Mesenchymal stem cell (in vitro differentiated cells and primary cell): ENCODE data around the gene TEAD4.
"Not testable (repeated sequence)": the region's sequence is repeated elsewhere in the genome, so short reads cannot be mapped to it uniquely, and the experiment has no call there.

ENCODE experiments used
- DNase-seq: peaks from one replicate; pipeline ENCODE4 v3.0.0-alpha.2; 2013
- H2AFZ ChIP-seq: one replicate; pipeline ENCODE4 v1.6.1; 2013; ENCODE audit warnings: low read depth, mild to moderate bottlenecking, control low read depth, inconsistent platforms, low read length, moderate library complexity
- H2AK5ac ChIP-seq: 2 replicates; pipeline ENCODE4 v1.6.1; 2013; ENCODE audit warnings: low read length, moderate library complexity, mild to moderate bottlenecking, inconsistent platforms; ENCODE audit not compliant: severe bottlenecking
- H2BK120ac ChIP-seq: one replicate; pipeline ENCODE4 v1.6.1; 2013; ENCODE audit warnings: low read depth, mild to moderate bottlenecking, inconsistent platforms, low read length, moderate library complexity
- H2BK12ac ChIP-seq, 2 experiments: one replicate each; pipeline ENCODE4 v1.6.1; 2013; ENCODE audit warnings: inconsistent platforms in 2 of 2, low read length in 2 of 2, mild to moderate bottlenecking in 2 of 2, moderate library complexity in 2 of 2, control low read depth in 1 of 2
- H2BK15ac ChIP-seq: one replicate; pipeline ENCODE4 v1.6.1; 2013; ENCODE audit warnings: mild to moderate bottlenecking, low read depth, inconsistent platforms; ENCODE audit not compliant: poor library complexity, severe bottlenecking
- H2BK5ac ChIP-seq: 2 replicates; pipeline ENCODE4 v1.6.1; 2013; ENCODE audit warnings: low read depth, mild to moderate bottlenecking, low read length, control low read depth, inconsistent platforms; ENCODE audit not compliant: poor library complexity, severe bottlenecking
- H3K14ac ChIP-seq, 2 experiments: one replicate each; pipeline ENCODE4 v1.6.1; 2013; ENCODE audit warnings: inconsistent platforms in 2 of 2, low read length in 2 of 2, control low read depth in 1 of 2, mild to moderate bottlenecking in 1 of 2, moderate library complexity in 1 of 2
- H3K18ac ChIP-seq, 2 experiments: one replicate each; pipeline ENCODE4 v1.6.1; 2013; ENCODE audit warnings: inconsistent platforms in 2 of 2, low read length in 2 of 2, control low read depth in 1 of 2, low read depth in 1 of 2, mild to moderate bottlenecking in 1 of 2
- H3K23ac ChIP-seq, 2 experiments: one replicate each; pipeline ENCODE4 v1.6.1; 2013; ENCODE audit warnings: inconsistent platforms in 2 of 2, low read length in 2 of 2, mild to moderate bottlenecking in 2 of 2, moderate library complexity in 2 of 2, control low read depth in 1 of 2
- H3K27ac ChIP-seq: 2 replicates; pipeline ENCODE4 v1.5.1; 2013; ENCODE audit warnings: mild to moderate bottlenecking, moderate library complexity, low read length, control low read depth, inconsistent platforms; ENCODE audit not compliant: poor library complexity, severe bottlenecking
- H3K27me3 ChIP-seq, 2 experiments: 2 replicates each; pipeline versions ENCODE4 v1.6.1 to v1.7.0; 2013; ENCODE audit warnings: low read length in 2 of 2, mild to moderate bottlenecking in 2 of 2, moderate library complexity in 2 of 2, control low read depth in 1 of 2, inconsistent platforms in 1 of 2; ENCODE audit not compliant: control insufficient read depth in 1 of 2, insufficient read depth in 1 of 2
- H3K36me3 ChIP-seq, 2 experiments: 2 replicates each; pipeline versions ENCODE4 v1.6.1 to v1.7.0; 2013; ENCODE audit warnings: low read length in 2 of 2, control low read depth in 1 of 2, inconsistent platforms in 1 of 2, low read depth in 1 of 2, mild to moderate bottlenecking in 1 of 2; ENCODE audit not compliant: insufficient read depth in 2 of 2, control insufficient read depth in 1 of 2
- H3K4ac ChIP-seq, 2 experiments: one replicate each; pipeline ENCODE4 v1.6.1; 2013; ENCODE audit warnings: inconsistent platforms in 2 of 2, low read length in 2 of 2, mild to moderate bottlenecking in 2 of 2, moderate library complexity in 2 of 2, control low read depth in 1 of 2, low read depth in 1 of 2
- H3K4me1 ChIP-seq: 2 replicates; pipeline ENCODE4 v1.6.1; 2013; ENCODE audit warnings: low read depth, low read length, control low read depth; ENCODE audit not compliant: control insufficient read depth, insufficient read depth
- H3K4me2 ChIP-seq: 2 replicates; pipeline ENCODE4 v1.6.1; 2013; ENCODE audit warnings: low read length, mild to moderate bottlenecking, inconsistent platforms; ENCODE audit not compliant: poor library complexity, severe bottlenecking
- H3K4me3 ChIP-seq, 2 experiments: 2 replicates each; pipeline versions ENCODE4 v1.5.1 to v1.7.0; 2013; ENCODE audit warnings: low read length in 2 of 2, mild to moderate bottlenecking in 2 of 2, control low read depth in 1 of 2, low read depth in 1 of 2; ENCODE audit not compliant: insufficient read depth in 1 of 2
- H3K79me1 ChIP-seq: replicated peaks from 2 replicates; pipeline ENCODE4 v1.6.1; 2013; ENCODE audit warnings: mild to moderate bottlenecking, control low read depth, low read length, inconsistent platforms; ENCODE audit not compliant: poor library complexity, severe bottlenecking
- H3K9ac ChIP-seq: 2 replicates; pipeline ENCODE4 v1.7.0; 2013; ENCODE audit warnings: mild to moderate bottlenecking, low read length, moderate library complexity
- H3K9me3 ChIP-seq: 2 replicates; pipeline ENCODE4 v1.7.0; 2013; ENCODE audit warnings: mild to moderate bottlenecking, low read length; ENCODE audit not compliant: control insufficient read depth
- H4K8ac ChIP-seq: one replicate; pipeline ENCODE4 v1.6.1; 2013; ENCODE audit warnings: inconsistent platforms, mild to moderate bottlenecking, low read length, moderate library complexity
- H4K91ac ChIP-seq: one replicate; pipeline ENCODE4 v1.6.1; 2013; ENCODE audit warnings: mild to moderate bottlenecking, low read length, inconsistent platforms
- WGBS: methylation state at CpG from one replicate; pipeline ENCODE4 v1.1.7; 2013; ENCODE audit warnings: mixed read lengths; 5-methylcytosine and 5-hydroxymethylcytosine counted together

TEAD4 gene

DNA sequence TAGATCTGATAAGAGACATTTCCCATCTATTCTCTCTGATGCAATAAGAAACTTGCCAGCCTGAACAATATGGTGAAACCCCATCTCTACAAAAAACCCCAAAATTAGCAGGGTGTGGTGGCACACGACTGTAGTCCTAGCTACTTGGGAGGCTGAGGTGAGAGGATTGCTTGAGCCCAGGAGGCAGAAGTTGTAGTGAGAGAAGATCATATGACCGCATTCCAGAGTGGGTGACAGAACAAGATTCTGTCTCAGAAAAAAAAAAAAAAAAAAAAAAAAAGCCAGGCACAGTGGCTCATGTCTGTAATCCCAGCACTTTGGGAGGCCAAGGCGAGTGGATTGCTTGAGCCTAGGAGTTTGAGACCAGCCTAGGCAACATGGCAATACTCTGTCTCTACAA, 106.6 kb downstream of the TEAD4 start:
- WGBS, result 76% methylated on average over 3 of the region's 3 CpGs
- not testable (repeated sequence) for H3K4ac ChIP-seq, H3K9me3 ChIP-seq

DNA sequence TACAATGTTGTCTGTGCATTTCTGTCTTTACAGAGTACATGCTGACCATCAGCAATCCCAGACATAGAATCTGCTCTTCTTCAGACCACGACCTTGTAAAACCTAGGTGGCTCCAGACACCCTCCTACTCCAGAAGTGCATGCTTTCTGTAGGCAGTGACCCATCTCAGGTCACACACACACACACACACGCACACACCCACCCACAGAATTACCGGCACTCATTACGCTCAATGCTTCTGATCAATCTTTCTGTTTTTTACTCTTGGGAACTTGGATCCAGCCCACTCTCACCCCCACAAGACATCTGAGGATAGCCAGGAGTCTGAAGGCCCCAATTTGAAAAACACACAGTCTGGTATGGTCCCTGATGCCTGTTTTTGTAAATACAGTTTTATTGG, 110.5 kb downstream of the TEAD4 start:
- H3K14ac ChIP-seq, result no peak overlapping the region
- H3K27ac ChIP-seq, result no peak overlapping the region
- H2BK15ac ChIP-seq, result no peak overlapping the region
- H3K4ac ChIP-seq, result no peak overlapping the region
- no peak overlapping the region for H2BK120ac ChIP-seq
- no peak overlapping the region for H3K9ac ChIP-seq
- no peak overlapping the region for H2AK5ac ChIP-seq
- no peak overlapping the region for H3K4me2 ChIP-seq
- 69% methylated on average over 4 of the region's 4 CpGs for WGBS
- no peak overlapping the region for H2AFZ ChIP-seq
- H3K18ac ChIP-seq, result no peak overlapping the region
- no peak overlapping the region for H3K4me3 ChIP-seq
- no peak for DNase-seq
- H3K36me3 ChIP-seq, result no peaks in the 10 kb centered on the region
- H3K79me1 ChIP-seq, result no peaks in the 10 kb centered on the region
- H4K91ac ChIP-seq, result no peak overlapping the region
- no peak overlapping the region for H2BK12ac ChIP-seq
- peaks cover 0 to 34% of the 10 kb centered on the region in 2 experiments for H3K27me3 ChIP-seq
- H3K9me3 ChIP-seq, result no peaks in the 10 kb centered on the region
- H3K23ac ChIP-seq, result no peak overlapping the region
- no peak overlapping the region for H4K8ac ChIP-seq
- H3K4me1 ChIP-seq, result peaks cover 8% of the 10 kb centered on the region
- H2BK5ac ChIP-seq, result no peak overlapping the region

More for the DNA sequence above, 106.6 kb downstream of the TEAD4 start:
- H3K9ac ChIP-seq, H2BK12ac ChIP-seq, H3K18ac ChIP-seq, H2BK120ac ChIP-seq, H2AK5ac ChIP-seq, H3K14ac ChIP-seq, H3K23ac ChIP-seq, H4K8ac ChIP-seq, H3K4me1 ChIP-seq, H3K27ac ChIP-seq, H4K91ac ChIP-seq, H2BK5ac ChIP-seq, H3K79me1 ChIP-seq, H2AFZ ChIP-seq, H3K36me3 ChIP-seq, H2BK15ac ChIP-seq, H3K4me2 ChIP-seq, H3K4me3 ChIP-seq: not testable (repeated sequence)
- DNase-seq, result peak; percentile 40
- H3K27me3 ChIP-seq, result peaks cover 0 to 38% of the 10 kb centered on the region in 2 experiments

DNA sequence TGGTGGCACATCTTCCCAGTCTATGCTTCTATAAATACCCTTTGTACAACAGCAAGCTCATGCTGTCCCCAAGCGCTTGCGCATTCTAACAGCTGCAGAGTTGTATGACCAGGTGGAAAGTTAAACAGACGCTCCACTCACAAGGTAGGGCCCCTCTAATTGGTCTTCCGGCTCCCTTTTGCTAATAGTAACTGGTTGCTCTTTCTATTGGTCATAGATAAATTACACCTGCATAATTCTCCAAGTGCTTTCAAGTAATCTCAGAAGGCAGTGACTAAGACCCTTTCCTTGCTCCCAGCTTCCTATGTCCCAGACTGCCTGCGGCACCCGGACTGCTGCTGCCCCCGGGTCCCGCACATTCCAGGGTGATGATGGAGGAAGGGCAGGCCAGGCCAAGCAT, 111.9 kb downstream of the TEAD4 start:
- Histone ChIP-seq H4K8ac (no peak overlapping the region), H2BK12ac (no peak overlapping the region), H2AK5ac (peak overlapping the region; percentile 45), H2BK120ac (no peak overlapping the region), H2BK15ac (no peak overlapping the region), H2AFZ (no peak overlapping the region), H3K18ac (no peak overlapping the region), H3K23ac (no peak overlapping the region), H3K4me3 (no peak overlapping the region), H3K4ac (no peak overlapping the region), H4K91ac (no peak overlapping the region), H3K36me3 (no peaks in the 10 kb centered on the region), H3K14ac (no peak overlapping the region), H3K9me3 (no peaks in the 10 kb centered on the region), H3K4me1 (peaks cover 8% of the 10 kb centered on the region), H3K9ac (no peak overlapping the region), H3K79me1 (no peaks in the 10 kb centered on the region), H3K27ac (no peak overlapping the region), H3K27me3 (peaks cover 0 to 31% of the 10 kb centered on the region in 2 experiments), H2BK5ac (no peak overlapping the region), H3K4me2 (no peak overlapping the region)
- 65% methylated on average over 6 of the region's 8 CpGs for WGBS
- no peak for DNase-seq

DNA sequence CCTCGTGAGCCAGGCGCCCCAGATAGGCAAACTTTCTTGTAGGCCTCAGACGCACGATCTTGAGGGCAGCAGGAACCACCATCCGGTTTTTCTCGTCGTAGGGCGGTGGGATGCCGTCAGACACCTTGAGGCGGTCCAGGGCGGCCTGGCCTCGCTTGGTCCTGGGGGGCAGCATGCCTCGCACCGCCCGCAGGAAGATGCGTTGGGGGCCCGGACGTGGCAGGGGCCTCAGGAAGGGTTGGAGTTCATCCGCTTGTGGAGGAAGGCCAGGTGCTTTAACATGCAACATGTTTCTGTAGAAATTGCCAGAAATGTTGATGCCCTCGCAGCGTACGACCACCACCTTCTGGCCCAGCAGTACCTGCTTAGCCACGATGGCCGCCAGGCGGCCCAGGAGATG, 112.5 kb downstream of the TEAD4 start:
- no peak overlapping the region for H2AK5ac ChIP-seq
- no peak overlapping the region for H3K4me3 ChIP-seq
- H3K27me3 ChIP-seq, result peaks cover 0 to 31% of the 10 kb centered on the region in 2 experiments
- no peaks in the 10 kb centered on the region for H3K36me3 ChIP-seq
- no peak overlapping the region for H3K27ac ChIP-seq
- H3K18ac ChIP-seq, result no peak overlapping the region
- no peak overlapping the region for H4K91ac ChIP-seq
- H3K79me1 ChIP-seq, result no peaks in the 10 kb centered on the region
- no peak overlapping the region for H2BK120ac ChIP-seq
- H2BK12ac ChIP-seq, result no peak overlapping the region
- H3K4ac ChIP-seq, result no peak overlapping the region
- 98% methylated on average over 25 of the region's 25 CpGs for WGBS
- H2BK5ac ChIP-seq, result no peak overlapping the region
- no peak overlapping the region for H2BK15ac ChIP-seq
- no peak overlapping the region for H3K23ac ChIP-seq
- peaks cover 10% of the 10 kb centered on the region for H3K4me1 ChIP-seq
- no peak for DNase-seq
- H3K4me2 ChIP-seq, result no peak overlapping the region
- H2AFZ ChIP-seq, result no peak overlapping the region
- H4K8ac ChIP-seq, result no peak overlapping the region
- H3K9me3 ChIP-seq, result no peaks in the 10 kb centered on the region
- H3K14ac ChIP-seq, result no peak overlapping the region
- no peak overlapping the region for H3K9ac ChIP-seq
